ENCODE results near the gene PRDM11.

PRDM11 gene

DNA sequence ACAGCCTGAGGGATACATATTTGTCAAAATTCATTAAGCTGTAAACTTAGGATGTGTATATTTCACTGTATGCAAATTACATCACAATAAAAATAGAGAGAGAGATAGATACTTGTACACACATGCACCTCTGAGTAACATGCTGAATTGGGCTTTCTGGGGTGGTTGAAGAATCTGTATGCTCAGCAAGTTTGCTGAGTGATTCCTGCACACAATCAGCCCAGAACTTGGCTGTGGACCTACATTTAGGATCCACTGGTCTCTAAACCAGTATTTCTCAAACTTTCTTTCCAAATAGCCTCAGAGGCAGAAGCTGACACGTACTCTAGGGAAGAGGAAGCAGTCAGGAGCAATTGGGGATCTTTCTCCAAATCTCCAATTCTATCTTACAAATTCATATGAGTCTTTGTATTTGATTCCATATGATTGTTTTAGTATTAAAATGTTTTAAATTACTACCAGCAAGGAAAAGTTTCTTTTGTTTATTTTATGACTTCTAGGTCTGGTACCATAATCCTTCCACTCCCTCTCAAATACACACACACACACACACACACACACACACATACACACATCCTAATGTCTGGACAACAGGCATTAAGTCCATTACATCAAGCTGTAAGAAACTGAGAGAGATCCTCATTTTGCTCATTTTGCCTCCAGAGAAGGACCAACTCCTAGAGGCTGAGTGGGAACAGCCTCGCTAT, 119.7 kb downstream of the PRDM11 start:
- no peaks in the 10 kb centered on the region for H3K36me3 ChIP-seq (ENCODE audit: control insufficient read depth in 5 of 5, insufficient read depth in 5 of 5, low read length in 5 of 5)
- H3K4me3 ChIP-seq (ENCODE audit: low read depth in 1 of 5, low read length in 5 of 5) = no peak overlapping the region
- H3K9ac ChIP-seq (ENCODE audit: low read length in 5 of 5) = no peak overlapping the region
- H3K4me1 ChIP-seq (ENCODE audit: control insufficient read depth in 5 of 5, insufficient read depth in 5 of 5, low read length in 5 of 5) = no peaks in the 10 kb centered on the region
- peaks cover 0 to 20% (median 13%) of the 10 kb centered on the region in 5 donors for H3K27me3 ChIP-seq (ENCODE audit: control insufficient read depth in 5 of 5, insufficient read depth in 4 of 5, low read length in 5 of 5)
- no peaks in the 10 kb centered on the region for H3K9me3 ChIP-seq (ENCODE audit: control insufficient read depth in 5 of 5, low read length in 5 of 5)
- H3K27ac ChIP-seq (ENCODE audit: low read depth, low read length) = no peak overlapping the region

DNA sequence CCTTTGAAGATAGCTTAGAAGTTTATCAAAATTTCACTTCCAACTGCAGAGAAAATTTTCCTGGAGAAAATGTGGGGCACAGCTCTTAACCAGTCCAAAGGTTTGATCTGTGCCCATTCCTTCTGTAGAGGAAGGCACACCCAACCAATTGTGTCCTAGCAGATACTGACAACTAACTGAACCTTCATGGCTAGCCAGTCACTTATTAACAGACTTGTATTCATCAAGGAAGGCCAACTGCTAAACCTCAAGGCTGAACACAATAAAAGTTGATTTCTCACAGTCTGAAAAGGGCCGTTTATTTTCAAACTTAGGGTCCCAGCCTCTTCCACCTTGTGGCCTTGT, 120.2 kb downstream of the PRDM11 start:
- Histone ChIP-seq H3K27me3 (ENCODE audit: control insufficient read depth in 5 of 5, insufficient read depth in 4 of 5, low read length in 5 of 5) (peaks cover 0 to 20% (median 13%) of the 10 kb centered on the region in 5 donors), H3K4me1 (ENCODE audit: control insufficient read depth in 5 of 5, insufficient read depth in 5 of 5, low read length in 5 of 5) (no peaks in the 10 kb centered on the region), H3K4me3 (ENCODE audit: low read depth in 1 of 5, low read length in 5 of 5) (no peak overlapping the region), H3K9me3 (ENCODE audit: control insufficient read depth in 5 of 5, low read length in 5 of 5) (no peaks in the 10 kb centered on the region), H3K27ac (ENCODE audit: low read depth, low read length) (no peak overlapping the region), H3K36me3 (ENCODE audit: control insufficient read depth in 5 of 5, insufficient read depth in 5 of 5, low read length in 5 of 5) (no peaks in the 10 kb centered on the region), H3K9ac (ENCODE audit: low read length in 5 of 5) (no peak overlapping the region)

DNA sequence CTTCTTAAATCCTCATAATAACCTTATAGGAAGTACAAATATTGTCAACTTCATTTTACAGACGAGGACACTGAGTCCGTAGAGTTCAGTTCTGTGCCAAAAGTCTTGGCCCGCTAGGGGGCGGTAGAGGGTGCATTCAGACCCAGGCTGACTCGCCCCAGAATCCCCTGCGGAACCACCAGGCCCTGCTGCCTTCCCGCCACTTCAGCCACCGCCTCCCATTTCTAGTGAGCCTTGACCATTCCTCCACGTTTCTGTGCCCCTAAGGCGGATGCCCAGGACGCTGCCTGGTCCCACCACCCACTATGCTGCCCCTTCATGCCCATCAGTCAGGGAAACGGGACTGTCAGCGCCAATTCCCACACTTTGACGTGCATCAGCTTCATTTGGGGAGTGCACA, 120.6 kb downstream of the PRDM11 start:
- H3K4me1 ChIP-seq (ENCODE audit: control insufficient read depth in 5 of 5, insufficient read depth in 5 of 5, low read length in 5 of 5) = no peaks in the 10 kb centered on the region
- H3K9me3 ChIP-seq (ENCODE audit: control insufficient read depth in 5 of 5, low read length in 5 of 5) = no peaks in the 10 kb centered on the region
- no peak overlapping the region for H3K27ac ChIP-seq (ENCODE audit: low read depth, low read length)
- no peak overlapping the region for H3K9ac ChIP-seq (ENCODE audit: low read length in 5 of 5)
- H3K4me3 ChIP-seq (ENCODE audit: low read depth in 1 of 5, low read length in 5 of 5) = no peak overlapping the region
- no peaks in the 10 kb centered on the region for H3K36me3 ChIP-seq (ENCODE audit: control insufficient read depth in 5 of 5, insufficient read depth in 5 of 5, low read length in 5 of 5)
- peaks cover 0 to 20% (median 13%) of the 10 kb centered on the region in 5 donors for H3K27me3 ChIP-seq (ENCODE audit: control insufficient read depth in 5 of 5, insufficient read depth in 4 of 5, low read length in 5 of 5)

DNA sequence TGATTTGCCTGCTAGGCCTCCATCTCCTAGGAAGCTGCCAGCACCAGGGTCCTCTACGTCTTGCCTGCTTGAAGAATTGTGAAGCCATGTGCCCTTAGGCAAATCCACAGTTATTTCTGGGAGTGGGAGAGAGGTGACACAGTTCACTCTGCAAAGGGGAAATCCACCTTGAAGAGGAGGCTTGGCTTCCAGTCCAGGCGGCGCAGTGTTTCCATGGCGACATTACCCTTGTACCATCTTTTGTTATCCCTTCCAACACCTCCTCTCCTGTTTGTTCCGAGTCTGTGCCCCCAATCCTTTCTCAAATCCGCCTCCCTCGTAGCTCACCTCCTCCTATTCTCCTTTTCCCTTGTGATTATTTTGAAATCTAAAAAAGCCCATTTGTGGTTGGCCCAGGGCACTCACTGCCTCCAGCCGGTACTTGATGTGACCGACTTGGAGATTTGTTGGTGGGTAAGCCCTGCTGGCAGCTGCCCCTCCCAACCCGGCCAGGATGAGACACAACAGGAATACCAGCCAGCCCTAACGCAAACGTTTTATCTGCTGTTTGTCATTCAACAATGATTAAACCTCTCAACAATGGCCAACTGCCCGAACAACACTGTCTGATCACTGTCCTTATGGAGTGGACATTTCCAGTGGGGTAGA, 121.3 kb downstream of the PRDM11 start:
- no peaks in the 10 kb centered on the region for H3K4me1 ChIP-seq (ENCODE audit: control insufficient read depth in 5 of 5, insufficient read depth in 5 of 5, low read length in 5 of 5)
- no peak overlapping the region for H3K27ac ChIP-seq (ENCODE audit: low read depth, low read length)
- no peaks in the 10 kb centered on the region for H3K36me3 ChIP-seq (ENCODE audit: control insufficient read depth in 5 of 5, insufficient read depth in 5 of 5, low read length in 5 of 5)
- H3K9ac ChIP-seq (ENCODE audit: low read length in 5 of 5) = no peak overlapping the region
- no peaks in the 10 kb centered on the region for H3K9me3 ChIP-seq (ENCODE audit: control insufficient read depth in 5 of 5, low read length in 5 of 5)
- no peak overlapping the region for H3K4me3 ChIP-seq (ENCODE audit: low read depth in 1 of 5, low read length in 5 of 5)
- peaks cover 0 to 20% (median 14%) of the 10 kb centered on the region in 5 donors for H3K27me3 ChIP-seq (ENCODE audit: control insufficient read depth in 5 of 5, insufficient read depth in 4 of 5, low read length in 5 of 5)

DNA sequence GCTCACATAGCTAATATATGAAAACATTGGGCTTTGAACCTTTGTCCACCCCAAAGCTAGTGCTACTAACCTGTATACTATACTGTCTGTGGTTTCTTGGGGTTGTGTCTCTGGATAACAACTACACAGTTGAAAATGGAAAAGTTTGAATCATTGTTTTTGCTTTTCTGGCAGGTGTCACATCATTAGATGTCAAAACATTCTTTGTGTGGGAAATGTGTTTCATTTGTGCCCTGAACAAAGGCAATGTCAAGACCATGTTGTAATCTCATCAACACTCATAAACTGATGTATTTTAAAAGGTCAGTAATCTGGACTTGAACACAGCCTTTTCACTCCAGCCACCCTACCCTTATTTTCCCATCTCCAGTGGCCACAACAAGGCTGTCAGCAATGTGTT, 123.2 kb downstream of the PRDM11 start:
- Histone ChIP-seq H3K4me1 (ENCODE audit: control insufficient read depth in 5 of 5, insufficient read depth in 5 of 5, low read length in 5 of 5) (no peaks in the 10 kb centered on the region), H3K27me3 (ENCODE audit: control insufficient read depth in 5 of 5, insufficient read depth in 4 of 5, low read length in 5 of 5) (peaks cover 0 to 18% (median 6%) of the 10 kb centered on the region in 5 donors), H3K9ac (ENCODE audit: low read length in 5 of 5) (no peak overlapping the region), H3K9me3 (ENCODE audit: control insufficient read depth in 5 of 5, low read length in 5 of 5) (no peaks in the 10 kb centered on the region), H3K4me3 (ENCODE audit: low read depth in 1 of 5, low read length in 5 of 5) (no peak overlapping the region), H3K27ac (ENCODE audit: low read depth, low read length) (no peak overlapping the region), H3K36me3 (ENCODE audit: control insufficient read depth in 5 of 5, insufficient read depth in 5 of 5, low read length in 5 of 5) (no peaks in the 10 kb centered on the region)

DNA sequence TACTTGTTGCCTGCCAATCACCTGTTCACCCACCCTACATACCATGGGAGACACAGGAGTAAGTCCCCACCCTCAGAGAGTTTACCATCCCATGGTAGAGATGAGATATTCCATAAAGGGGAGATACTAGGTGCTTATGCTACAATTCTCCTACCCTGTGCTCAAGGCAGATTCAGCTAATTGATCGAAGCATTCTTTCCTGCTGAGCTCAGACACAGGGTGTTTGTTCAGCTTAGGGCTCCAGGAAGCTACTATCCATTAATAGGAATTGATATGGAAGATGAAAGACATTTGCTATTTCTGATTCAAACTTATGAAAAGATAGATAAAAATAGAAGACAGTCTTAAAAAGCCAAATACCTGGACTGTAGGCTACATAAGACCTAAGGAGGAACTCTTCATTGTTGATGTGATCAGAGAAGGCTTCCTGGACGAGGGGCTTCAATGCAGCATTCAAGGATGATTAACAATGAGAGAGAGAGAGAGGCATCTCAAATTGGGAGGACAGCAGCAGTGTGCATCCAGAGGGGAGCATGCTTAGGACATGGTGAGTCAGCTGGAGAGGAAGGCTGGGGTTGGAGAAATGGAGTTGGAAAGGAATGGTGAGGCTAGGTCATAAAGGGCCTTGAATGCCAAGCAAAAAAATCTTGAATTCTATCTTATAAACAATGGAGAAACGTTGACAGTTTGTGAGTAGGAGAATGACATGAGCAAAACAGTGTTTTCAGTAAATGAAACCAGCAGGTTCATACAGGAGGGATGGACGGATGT, 124.7 kb downstream of the PRDM11 start:
- no peaks in the 10 kb centered on the region for H3K36me3 ChIP-seq (ENCODE audit: control insufficient read depth in 5 of 5, insufficient read depth in 5 of 5, low read length in 5 of 5)
- H3K4me3 ChIP-seq (ENCODE audit: low read depth in 1 of 5, low read length in 5 of 5) = no peak overlapping the region
- no peaks in the 10 kb centered on the region for H3K9me3 ChIP-seq (ENCODE audit: control insufficient read depth in 5 of 5, low read length in 5 of 5)
- no peaks in the 10 kb centered on the region for H3K4me1 ChIP-seq (ENCODE audit: control insufficient read depth in 5 of 5, insufficient read depth in 5 of 5, low read length in 5 of 5)
- peaks cover 0 to 22% (median 6%) of the 10 kb centered on the region in 5 donors for H3K27me3 ChIP-seq (ENCODE audit: control insufficient read depth in 5 of 5, insufficient read depth in 4 of 5, low read length in 5 of 5)
- H3K27ac ChIP-seq (ENCODE audit: low read depth, low read length) = no peak overlapping the region
- no peak overlapping the region for H3K9ac ChIP-seq (ENCODE audit: low read length in 5 of 5)

DNA sequence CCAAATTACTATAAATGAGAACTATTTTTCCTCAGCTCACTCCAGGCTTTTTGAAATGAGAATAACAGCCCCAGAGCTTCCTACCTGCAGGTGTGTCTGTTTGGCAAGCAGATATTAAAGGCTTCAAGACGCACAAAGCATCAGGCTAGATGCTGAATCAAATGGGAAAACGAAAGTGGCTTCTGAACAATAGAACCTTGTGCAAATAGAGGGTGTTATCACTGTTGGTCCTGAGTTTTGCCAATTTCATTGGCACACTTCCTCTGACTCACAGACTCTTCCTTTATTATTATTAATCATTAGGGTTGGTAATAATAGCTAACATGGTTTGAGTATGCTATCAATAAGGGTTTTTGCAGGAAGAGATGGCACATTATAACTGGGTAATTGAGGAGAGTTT, 126.3 kb downstream of the PRDM11 start:
- Histone ChIP-seq H3K27ac (ENCODE audit: low read depth, low read length) (no peak overlapping the region), H3K27me3 (ENCODE audit: control insufficient read depth in 5 of 5, insufficient read depth in 4 of 5, low read length in 5 of 5) (peaks cover 0 to 18% (median 2%) of the 10 kb centered on the region in 5 donors), H3K9ac (ENCODE audit: low read length in 5 of 5) (no peak overlapping the region)

DNA sequence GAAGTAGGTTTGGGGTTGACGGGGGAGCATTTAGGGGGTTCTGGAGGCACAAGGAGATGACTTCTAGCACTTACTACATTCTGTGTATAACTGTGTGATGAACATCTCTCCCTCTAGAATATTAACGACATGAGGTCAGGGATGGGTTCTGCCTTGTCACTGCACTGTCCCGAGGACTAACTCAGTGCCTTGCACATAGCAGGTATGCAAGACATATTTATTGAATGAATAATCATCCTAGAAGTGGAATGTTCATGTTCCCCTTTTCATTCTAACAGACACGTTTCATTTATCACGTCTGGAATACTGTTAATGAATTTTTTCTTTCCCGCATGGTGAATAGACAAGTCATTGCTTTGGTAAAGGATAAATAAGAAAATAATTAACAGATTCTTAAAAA, 127.1 kb downstream of the PRDM11 start:
- Histone ChIP-seq H3K9me3 (ENCODE audit: control insufficient read depth in 5 of 5, low read length in 5 of 5) (no peaks in the 10 kb centered on the region), H3K27me3 (ENCODE audit: control insufficient read depth in 5 of 5, insufficient read depth in 4 of 5, low read length in 5 of 5) (peaks cover 0 to 18% (median 3%) of the 10 kb centered on the region in 5 donors), H3K9ac (ENCODE audit: low read length in 5 of 5) (no peak overlapping the region), H3K27ac (ENCODE audit: low read depth, low read length) (no peak overlapping the region), H3K4me1 (ENCODE audit: control insufficient read depth in 5 of 5, insufficient read depth in 5 of 5, low read length in 5 of 5) (no peaks in the 10 kb centered on the region), H3K36me3 (ENCODE audit: control insufficient read depth in 5 of 5, insufficient read depth in 5 of 5, low read length in 5 of 5) (no peaks in the 10 kb centered on the region), H3K4me3 (ENCODE audit: low read depth in 1 of 5, low read length in 5 of 5) (no peak overlapping the region)

More for the DNA sequence above, 126.3 kb downstream of the PRDM11 start:
- Histone ChIP-seq H3K4me3 (ENCODE audit: low read depth in 1 of 5, low read length in 5 of 5) (no peak overlapping the region), H3K36me3 (ENCODE audit: control insufficient read depth in 5 of 5, insufficient read depth in 5 of 5, low read length in 5 of 5) (no peaks in the 10 kb centered on the region), H3K4me1 (ENCODE audit: control insufficient read depth in 5 of 5, insufficient read depth in 5 of 5, low read length in 5 of 5) (no peaks in the 10 kb centered on the region), H3K9me3 (ENCODE audit: control insufficient read depth in 5 of 5, low read length in 5 of 5) (no peaks in the 10 kb centered on the region)

DNA sequence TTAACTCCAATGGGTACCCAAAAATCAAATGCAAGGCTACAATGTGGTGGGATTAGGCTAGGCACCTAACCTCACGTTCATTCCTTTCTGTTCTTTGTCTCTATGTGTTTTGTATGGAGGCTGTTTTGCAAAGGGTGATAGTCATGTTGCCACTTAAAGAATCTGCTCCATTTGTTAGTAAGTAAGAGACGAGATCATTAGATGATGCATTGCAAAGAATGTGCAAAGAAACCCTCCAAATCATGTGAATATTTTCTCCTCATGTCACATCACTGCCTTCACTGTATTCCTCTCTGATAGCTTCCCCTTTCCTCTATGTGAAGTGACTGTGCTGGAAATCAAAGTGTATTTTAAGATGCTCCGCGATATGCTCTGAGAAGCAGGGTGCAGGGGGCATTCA, 127.8 kb downstream of the PRDM11 start:
- Histone ChIP-seq H3K36me3 (ENCODE audit: control insufficient read depth in 5 of 5, insufficient read depth in 5 of 5, low read length in 5 of 5) (no peaks in the 10 kb centered on the region), H3K9ac (ENCODE audit: low read length in 5 of 5) (no peak overlapping the region), H3K4me1 (ENCODE audit: control insufficient read depth in 5 of 5, insufficient read depth in 5 of 5, low read length in 5 of 5) (no peaks in the 10 kb centered on the region), H3K4me3 (ENCODE audit: low read depth in 1 of 5, low read length in 5 of 5) (no peak overlapping the region), H3K27ac (ENCODE audit: low read depth, low read length) (no peak overlapping the region), H3K27me3 (ENCODE audit: control insufficient read depth in 5 of 5, insufficient read depth in 4 of 5, low read length in 5 of 5) (peaks cover 0 to 15% (median 3%) of the 10 kb centered on the region in 5 donors), H3K9me3 (ENCODE audit: control insufficient read depth in 5 of 5, low read length in 5 of 5) (no peaks in the 10 kb centered on the region)

DNA sequence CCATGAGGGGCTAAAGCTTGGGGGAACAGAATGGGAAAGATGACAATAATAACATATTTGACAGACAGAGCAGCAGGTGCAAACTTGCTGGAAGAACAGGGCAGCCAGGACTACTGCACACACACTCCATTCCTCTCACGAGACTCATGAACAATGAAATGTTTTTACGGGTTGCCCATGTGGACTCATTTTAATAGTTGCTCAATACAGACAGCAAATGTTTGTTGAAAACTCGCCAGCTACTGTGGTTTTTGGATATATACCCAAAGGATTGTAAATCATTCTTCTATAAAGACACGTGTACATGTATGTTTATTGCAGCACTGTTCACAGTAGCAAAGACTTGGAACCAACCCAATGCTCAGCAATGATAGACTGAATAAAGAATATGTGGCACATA, 129.4 kb downstream of the PRDM11 start:
- no peaks in the 10 kb centered on the region for H3K36me3 ChIP-seq (ENCODE audit: control insufficient read depth in 5 of 5, insufficient read depth in 5 of 5, low read length in 5 of 5)
- H3K4me1 ChIP-seq (ENCODE audit: control insufficient read depth in 5 of 5, insufficient read depth in 5 of 5, low read length in 5 of 5) = no peaks in the 10 kb centered on the region
- no peak overlapping the region for H3K9ac ChIP-seq (ENCODE audit: low read length in 5 of 5)
- H3K27me3 ChIP-seq (ENCODE audit: control insufficient read depth in 5 of 5, insufficient read depth in 4 of 5, low read length in 5 of 5) = peaks cover 0 to 17% (median 3%) of the 10 kb centered on the region in 5 donors
- H3K4me3 ChIP-seq (ENCODE audit: low read depth in 1 of 5, low read length in 5 of 5) = no peak overlapping the region
- peaks cover 0 to 3% (median 2%) of the 10 kb centered on the region in 5 donors for H3K9me3 ChIP-seq (ENCODE audit: control insufficient read depth in 5 of 5, low read length in 5 of 5)
- H3K27ac ChIP-seq (ENCODE audit: low read depth, low read length) = no peak overlapping the region
